Transverse colon (tissue), 3 donors: ENCODE results near the gene CITED1.

Experiments used
- CTCF ChIP-seq, 5 experiments: fragments of 200-600 bp in 3 of 5; fragments of 450-650 bp in 2 of 5; sonication (generic) in 3 of 5; IDR thresholded peaks; 1 replicate in 2 of 5; 2 replicates in 3 of 5; pipeline ENCODE4 v1.5.1; 2016 to 2017; ENCODE audit warnings: antibody characterized with exemption in 5 of 5, inconsistent platforms in 3 of 5, mild to moderate bottlenecking in 2 of 5, moderate library complexity in 1 of 5
- EP300 ChIP-seq: sonication (generic); formaldehyde crosslinking; IDR thresholded peaks from one replicate; pipeline ENCODE4 v1.6.1; 2017; ENCODE audit warnings: antibody characterized with exemption, low read depth

- TF ChIP-seq EP300 (no peak), CTCF (IDR thresholded peaks at IDR 0.05) (no peak)
Observed at GRCh38 chrX:72308566-72309296, 3.0 kb upstream of the CITED1 start.
